LoVo (cell line): ENCODE results near the gene MCOLN1.

Source experiments
- DNase-seq: peaks from one replicate; pipeline ENCODE4 v3.0.0-alpha.2; 2016; ENCODE audit warnings: low spot score

Gene MCOLN1

DNA sequence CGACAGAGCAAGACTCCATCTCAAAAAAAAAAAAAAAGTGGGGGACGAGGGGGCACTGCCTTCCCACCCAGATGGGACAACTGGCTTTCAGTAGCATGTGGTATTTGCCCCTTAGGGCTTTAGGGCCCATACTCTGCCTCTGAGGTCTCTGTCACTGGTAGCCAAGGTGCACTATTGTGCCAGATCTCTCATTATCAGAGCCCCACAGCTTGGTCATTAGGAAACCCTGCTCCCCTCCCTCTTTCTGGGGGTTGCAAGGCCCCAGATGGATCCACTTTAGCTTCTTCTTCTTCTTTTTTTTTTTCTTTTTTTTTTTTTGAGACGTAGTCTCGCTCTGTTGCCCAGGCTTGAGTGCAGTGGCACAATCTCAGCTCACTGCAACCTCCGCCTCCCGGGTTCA, 17.7 kb upstream of the MCOLN1 start:
- no peak for DNase-seq

GRCh38 chr19:7505288-7505681, 17.1 kb upstream of the MCOLN1 start:
- DNase-seq, result no peak

GRCh38 chr19:7505682-7506384, 16.6 kb upstream of the MCOLN1 start:
- DNase-seq, result peak; percentile 62

GRCh38 chr19:7506385-7507328, 15.8 kb upstream of the MCOLN1 start:
- peak; percentile 90 for DNase-seq

DNA sequence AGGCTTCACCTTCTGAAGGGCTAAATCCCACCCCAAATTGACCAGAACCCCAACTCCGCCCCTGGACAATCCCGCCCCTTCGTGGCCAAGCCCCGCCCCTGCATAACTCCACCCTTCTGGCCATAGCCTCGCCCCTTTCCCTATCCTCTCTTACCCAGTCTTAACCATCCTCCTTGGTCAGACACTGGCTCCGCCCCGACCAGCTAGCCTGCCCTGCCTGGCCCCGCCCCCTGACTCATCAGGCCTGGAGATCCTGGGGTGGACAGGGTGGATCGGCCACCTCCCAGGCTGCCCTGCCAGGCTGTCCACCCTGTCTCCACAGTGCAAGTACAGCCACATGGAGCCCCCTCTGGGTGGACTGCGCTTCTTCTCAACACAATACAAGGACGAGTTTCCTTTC, 14.5 kb upstream of the MCOLN1 start:
- DNase-seq, result peak; percentile 73

- DNase-seq, result no peak
Observed at GRCh38 chr19:7509625-7510024, 12.8 kb upstream of the MCOLN1 start.

DNA sequence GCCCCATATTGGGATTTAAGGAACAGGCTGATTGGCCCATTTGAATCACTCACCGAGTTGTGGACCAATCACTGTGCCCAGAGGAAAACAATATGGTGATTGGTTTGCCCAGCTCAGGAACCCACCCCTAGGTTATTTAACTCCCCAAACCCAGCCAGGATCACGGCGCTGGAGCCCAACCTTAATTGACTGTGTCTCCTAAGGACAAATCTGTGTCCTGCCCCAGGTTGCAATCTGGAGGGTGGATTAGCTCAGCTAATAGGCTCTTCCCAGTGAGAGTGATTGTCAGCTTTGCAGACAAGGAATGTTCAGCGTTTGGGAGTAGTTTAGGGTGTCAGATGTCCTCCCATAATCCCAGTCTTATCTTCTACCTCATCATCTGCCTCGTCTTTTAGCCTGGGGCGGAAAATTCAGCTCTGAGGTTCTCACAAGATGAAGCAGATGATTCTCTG, 10.0 kb upstream of the MCOLN1 start:
- no peak for DNase-seq

DNA sequence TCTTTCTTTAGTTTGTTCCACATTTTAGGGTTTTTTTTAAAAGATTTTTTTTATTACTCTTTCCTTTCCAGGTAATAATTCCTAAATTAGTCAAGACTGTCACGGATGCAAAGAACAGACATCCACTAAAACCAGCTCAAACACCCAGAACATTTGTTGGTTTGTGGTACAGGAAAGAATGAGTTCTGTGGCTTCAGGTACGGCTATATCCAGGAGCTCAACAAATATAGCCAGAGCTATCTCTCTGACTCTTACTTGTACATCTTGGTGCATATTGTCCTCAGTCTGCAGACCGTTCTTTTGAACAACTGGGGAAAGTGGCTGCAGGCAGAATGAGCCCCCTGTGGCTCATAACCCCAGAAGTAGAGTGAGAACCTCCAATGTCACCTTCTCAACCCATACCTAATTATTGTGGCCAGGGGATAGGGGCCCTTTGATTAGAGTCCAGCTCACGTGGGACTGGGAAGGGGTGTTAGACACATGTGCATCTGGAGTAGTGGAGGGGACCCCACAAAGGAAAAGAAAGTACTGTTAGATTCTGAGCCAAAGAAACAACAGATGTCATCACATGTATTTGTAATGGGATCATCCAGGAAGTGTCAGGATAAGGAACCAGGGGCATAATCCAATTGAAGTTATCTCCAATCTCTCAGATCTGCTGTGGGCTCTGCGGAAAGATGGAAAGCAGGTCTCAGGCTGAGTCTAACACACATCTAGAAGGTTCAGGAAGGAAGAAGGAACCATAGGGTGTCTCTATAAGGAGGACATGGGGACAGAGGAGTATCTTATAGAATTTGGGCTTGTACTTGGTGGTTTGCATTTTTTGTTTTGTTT, 8.4 kb upstream of the MCOLN1 start:
- no peak for DNase-seq

DNA sequence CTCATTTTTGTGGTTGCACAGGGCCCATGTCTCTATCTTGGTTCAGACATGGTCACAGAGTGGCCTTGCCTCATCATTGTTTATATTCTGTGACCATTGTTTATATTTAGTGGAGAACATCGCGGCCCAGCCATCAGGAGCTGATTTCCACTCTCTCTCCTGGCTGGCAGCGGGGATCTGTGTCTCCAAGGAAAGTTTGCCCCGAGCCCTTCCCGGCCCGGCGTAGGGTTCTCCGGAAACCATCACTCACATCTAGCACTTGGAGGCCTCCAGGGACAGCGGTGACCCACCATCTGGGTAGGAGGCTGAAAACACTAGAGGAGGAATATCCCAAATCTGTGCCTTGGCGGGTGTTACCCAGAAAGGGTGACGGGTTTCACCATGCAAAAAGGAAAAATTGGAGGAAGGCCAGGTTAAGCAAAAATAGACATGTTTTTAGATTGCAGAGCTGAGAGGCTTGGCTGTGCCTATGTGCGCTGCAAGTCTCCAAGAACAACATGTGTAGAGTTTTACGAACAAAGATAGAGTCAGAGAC, 7.2 kb upstream of the MCOLN1 start:
- no peak for DNase-seq

DNA sequence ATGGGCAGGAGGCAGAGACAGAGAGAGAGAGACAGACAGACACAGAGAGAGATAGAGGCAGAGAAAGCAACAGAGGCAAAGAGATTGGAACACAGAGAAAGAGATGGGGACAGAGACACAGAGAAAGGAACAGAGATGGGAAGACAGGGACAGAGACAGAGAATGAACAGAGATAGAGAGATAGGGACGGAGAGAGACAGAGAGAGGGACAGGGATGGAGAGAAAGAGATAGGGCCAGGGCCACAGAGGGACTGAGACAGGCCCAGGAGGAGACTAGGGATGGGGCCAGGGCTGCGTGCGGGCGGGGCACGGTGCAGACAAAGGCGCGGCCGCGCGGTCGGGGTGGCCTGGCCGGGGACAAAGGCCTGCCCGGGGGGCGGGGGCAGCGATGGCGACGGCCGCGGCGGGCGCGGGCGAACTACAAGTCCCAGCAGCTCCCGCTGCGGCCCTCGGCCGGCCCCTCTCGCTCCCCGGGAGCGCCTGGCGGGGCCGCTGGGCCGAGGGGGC, 6.7 kb upstream of the MCOLN1 start, which contains the start of gene ZNF358:
ZNF358 (plus strand) TSS at position 459 of the 507 bp plus-strand sequence. CDS start 3,140 bp downstream, outside the sequence.
- DNase-seq, result peak; percentile 75

DNA sequence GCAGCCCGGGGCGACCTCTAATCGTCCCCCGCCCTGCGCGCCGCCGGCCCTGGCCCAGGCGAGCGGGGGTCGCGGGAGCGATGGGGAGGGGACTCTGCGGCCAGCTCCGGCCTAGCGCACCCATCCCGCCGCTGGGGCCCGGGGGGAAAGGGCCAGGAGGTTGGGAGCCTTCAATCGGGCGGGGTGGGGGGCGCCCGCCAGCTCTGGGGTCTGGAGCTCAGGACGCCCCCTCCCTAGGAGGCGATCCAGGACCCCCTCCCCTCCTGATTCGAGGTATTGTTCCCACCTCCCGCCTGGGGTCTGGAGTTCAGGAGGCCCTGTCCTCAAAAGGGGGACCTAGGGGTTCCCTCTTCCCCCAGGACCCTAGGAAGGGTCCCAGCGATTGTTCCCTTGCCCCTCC, 6.1 kb upstream of the MCOLN1 start:
- DNase-seq, result no peak

- DNase-seq, result no peak
Observed at GRCh38 chr19:7516878-7517277, 5.5 kb upstream of the MCOLN1 start.

- no peak for DNase-seq
Observed at GRCh38 chr19:7519361-7520130, 2.9 kb upstream of the MCOLN1 start.

DNA sequence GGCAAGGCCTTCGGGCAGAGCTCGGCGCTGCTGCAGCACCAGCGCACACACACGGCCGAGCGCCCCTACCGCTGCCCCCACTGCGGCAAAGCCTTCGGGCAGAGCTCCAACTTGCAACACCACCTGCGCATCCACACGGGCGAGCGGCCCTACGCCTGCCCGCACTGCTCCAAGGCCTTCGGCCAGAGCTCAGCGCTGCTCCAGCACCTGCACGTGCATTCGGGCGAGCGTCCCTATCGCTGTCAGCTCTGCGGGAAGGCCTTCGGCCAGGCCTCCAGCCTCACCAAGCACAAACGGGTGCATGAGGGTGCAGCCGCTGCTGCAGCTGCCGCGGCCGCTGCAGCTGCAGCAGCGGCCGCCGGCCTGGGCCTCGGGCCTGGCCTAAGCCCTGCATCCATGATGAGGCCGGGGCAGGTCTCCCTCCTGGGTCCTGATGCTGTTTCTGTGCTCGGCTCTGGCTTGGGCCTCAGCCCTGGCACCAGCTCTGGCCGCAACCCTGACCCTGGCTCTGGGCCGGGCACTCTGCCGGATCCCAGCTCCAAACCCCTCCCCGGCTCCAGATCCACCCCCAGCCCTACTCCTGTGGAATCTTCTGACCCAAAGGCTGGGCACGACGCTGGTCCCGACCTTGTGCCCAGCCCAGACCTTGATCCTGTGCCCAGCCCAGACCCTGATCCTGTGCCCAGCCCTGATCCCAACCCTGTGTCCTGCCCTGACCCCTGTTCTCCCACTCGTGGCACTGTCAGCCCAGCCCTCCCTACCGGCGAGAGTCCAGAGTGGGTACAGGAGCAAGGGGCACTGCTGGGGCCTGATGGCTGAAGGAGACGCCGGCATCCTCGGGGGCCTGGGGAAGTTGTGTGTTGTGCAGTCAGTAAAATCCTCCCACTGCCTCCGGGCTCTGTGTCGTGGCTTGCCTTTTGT, 2.0 kb upstream of the MCOLN1 start:
- DNase-seq, result no peak

DNA sequence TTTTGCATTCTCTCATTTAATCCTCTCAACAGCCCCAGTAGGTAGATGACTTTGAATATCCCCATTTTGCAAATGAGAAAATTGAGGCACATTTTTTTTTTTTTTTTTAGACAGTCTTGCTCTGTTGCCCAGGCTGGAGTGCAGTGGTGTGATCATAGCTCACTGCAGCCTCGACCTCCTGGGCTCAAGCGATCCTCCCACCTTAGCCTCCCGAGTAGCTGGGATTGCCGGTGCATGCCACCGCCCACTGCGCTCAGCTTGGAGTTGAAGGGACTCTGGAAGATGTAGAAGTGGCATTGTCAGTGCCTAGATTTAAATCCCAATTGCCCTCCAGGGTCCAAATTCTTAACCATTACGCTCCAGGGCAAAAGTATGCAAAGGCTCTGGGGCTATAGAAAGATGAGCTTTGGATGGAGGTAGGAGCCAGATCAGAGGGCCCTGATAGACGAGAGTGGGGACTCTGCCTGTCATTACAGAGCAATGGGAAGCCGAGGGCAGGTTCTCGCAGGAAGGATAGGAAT, 813 bp upstream of the MCOLN1 start:
- DNase-seq, result no peak

GRCh38 chr19:7522923-7523667, 671 bp downstream of the MCOLN1 start:
- no peak for DNase-seq

DNA sequence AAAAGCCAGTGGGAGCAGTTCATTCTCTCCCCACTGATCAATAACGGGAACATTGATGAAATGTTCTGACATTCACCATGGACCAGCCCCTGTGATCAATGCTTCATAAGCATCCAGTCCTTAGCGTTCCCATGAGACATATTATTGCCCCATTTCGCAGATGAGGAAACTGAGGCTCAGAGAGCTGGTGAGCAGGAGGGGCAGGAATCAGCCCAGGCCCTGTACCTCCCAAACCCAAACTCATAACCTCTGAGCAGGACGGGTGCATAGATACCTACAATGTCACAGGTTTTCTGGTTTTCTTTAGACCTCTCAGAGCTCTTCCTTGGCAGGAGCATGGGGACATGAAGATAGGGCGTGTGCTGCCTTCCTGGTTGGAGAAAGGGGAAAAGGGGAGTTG, 2.1 kb downstream of the MCOLN1 start:
- no peak for DNase-seq

DNA sequence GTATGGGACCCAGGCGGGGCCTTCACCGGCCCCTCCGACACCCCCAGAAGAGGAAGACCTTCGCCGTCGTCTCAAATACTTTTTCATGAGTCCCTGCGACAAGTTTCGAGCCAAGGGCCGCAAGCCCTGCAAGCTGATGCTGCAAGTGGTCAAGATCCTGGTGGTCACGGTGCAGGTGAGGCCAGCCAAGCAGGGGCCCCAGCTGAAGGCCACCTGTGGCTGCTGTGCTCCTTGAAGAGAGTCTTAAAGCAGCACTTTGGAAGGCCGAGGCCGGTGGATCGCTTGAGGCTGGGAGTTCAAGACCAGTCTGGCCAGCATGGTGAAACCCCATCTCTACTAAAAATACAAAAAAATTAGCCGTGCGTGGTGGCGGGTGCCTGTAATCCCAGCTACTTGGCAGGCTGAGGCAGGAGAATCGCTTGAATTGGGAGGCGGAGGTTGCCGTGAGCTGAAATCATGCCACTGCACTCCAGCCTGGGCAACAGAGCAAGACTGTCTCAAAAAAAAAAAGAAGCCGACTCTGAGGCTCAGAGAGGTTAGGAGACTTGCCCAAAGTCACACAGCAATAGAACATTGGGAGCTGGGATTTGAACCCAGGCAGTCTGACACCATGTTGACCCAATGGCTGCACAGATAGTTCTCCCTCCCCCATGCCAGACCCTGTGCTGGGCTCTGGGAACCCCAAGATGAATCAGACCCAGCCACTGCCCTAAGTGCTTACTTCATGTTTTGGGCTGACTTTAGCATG, 2.7 kb downstream of the MCOLN1 start:
- no peak for DNase-seq
